Measurements from ENCODE around the gene DDR1. TPM values are rescaled to one million over a fixed set of nuclear protein-coding genes. Genes with fewer than 3 reads are reported as not detected.

The DDR1 gene
- total RNA-seq, 1 experiment from 2014 or later, result 230 TPM

GRCh38 chr6:30855429-30856075 lies 28.8 kb upstream of the DDR1 start:
- ChIA-PET POLR2A (interaction anchor here (0.5 to 0.6 kb wide), 2 partner anchors 10 to 24 kb away, joined by 3 to 4 read pairs; no protein-coding TSS in a partner anchor), CTCF (interaction anchor here (0.6 to 0.9 kb wide), 2 partner anchors 11 to 58 kb away, joined by 3 to 4 read pairs; no protein-coding TSS in a partner anchor)
- Mint-ChIP-seq H3K36me3 (peaks cover 54% of the 10 kb centered on the region), H3K4me3 (no peak overlapping the region), H3K4me1 (peaks cover 12% of the 10 kb centered on the region), H3K9me3 (peaks cover 80% of the 10 kb centered on the region), H3K27ac (no peak overlapping the region; the same call in 1 of the 2 replicates), H3K27me3 (ENCODE audit: low read depth) (peaks cover 22% of the 10 kb centered on the region)
- no peak for ATAC-seq
- TF ChIP-seq EMX1 (CRISPR knock-in tag; IDR thresholded peaks at IDR 0.05) (no peak), USF2 (CRISPR knock-in tag; IDR thresholded peaks at IDR 0.05) (no peak), NFATC4 (CRISPR knock-in tag; IDR thresholded peaks at IDR 0.05) (no peak), FOXK1 (CRISPR knock-in tag; IDR thresholded peaks at IDR 0.05) (no peak), MYBL2 (CRISPR knock-in tag; IDR thresholded peaks at IDR 0.05) (no peak), ATF3 (CRISPR knock-in tag; conservative IDR thresholded peaks at IDR 0.05) (no peak), JAZF1 (CRISPR knock-in tag; IDR thresholded peaks at IDR 0.05) (no peak)
- TF ChIP-seq, protein P1, sequence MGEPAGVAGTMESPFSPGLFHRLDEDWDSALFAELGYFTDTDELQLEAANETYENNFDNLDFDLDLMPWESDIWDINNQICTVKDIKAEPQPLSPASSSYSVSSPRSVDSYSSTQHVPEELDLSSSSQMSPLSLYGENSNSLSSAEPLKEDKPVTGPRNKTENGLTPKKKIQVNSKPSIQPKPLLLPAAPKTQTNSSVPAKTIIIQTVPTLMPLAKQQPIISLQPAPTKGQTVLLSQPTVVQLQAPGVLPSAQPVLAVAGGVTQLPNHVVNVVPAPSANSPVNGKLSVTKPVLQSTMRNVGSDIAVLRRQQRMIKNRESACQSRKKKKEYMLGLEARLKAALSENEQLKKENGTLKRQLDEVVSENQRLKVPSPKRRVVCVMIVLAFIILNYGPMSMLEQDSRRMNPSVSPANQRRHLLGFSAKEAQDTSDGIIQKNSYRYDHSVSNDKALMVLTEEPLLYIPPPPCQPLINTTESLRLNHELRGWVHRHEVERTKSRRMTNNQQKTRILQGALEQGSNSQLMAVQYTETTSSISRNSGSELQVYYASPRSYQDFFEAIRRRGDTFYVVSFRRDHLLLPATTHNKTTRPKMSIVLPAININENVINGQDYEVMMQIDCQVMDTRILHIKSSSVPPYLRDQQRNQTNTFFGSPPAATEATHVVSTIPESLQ (CRISPR knock-in tag; IDR thresholded peaks at IDR 0.05), result no peak
- TF ChIP-seq, protein P2, sequence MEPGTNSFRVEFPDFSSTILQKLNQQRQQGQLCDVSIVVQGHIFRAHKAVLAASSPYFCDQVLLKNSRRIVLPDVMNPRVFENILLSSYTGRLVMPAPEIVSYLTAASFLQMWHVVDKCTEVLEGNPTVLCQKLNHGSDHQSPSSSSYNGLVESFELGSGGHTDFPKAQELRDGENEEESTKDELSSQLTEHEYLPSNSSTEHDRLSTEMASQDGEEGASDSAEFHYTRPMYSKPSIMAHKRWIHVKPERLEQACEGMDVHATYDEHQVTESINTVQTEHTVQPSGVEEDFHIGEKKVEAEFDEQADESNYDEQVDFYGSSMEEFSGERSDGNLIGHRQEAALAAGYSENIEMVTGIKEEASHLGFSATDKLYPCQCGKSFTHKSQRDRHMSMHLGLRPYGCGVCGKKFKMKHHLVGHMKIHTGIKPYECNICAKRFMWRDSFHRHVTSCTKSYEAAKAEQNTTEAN (CRISPR knock-in tag; IDR thresholded peaks at IDR 0.05), result no peak
- TF ChIP-seq, protein P3, sequence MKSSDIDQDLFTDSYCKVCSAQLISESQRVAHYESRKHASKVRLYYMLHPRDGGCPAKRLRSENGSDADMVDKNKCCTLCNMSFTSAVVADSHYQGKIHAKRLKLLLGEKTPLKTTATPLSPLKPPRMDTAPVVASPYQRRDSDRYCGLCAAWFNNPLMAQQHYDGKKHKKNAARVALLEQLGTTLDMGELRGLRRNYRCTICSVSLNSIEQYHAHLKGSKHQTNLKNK (CRISPR knock-in tag; IDR thresholded peaks at IDR 0.05), result no peak
- no peak for DNase-seq (ENCODE audit: low spot score)

- DNase-seq (ENCODE audit: low spot score) (no peak), ATAC-seq (no peak)
- Mint-ChIP-seq H3K4me1 (peaks cover 12% of the 10 kb centered on the region), H3K4me3 (no peak overlapping the region), H3K36me3 (peaks cover 47% of the 10 kb centered on the region), H3K9me3 (peaks cover 80% of the 10 kb centered on the region), H3K27ac (no peak overlapping the region), H3K27me3 (ENCODE audit: low read depth) (peaks cover 30% of the 10 kb centered on the region)
- POLR2A ChIA-PET, result interaction anchor here (1.1 kb wide), 1 partner anchor 23 kb away, joined by 6 read pairs; no protein-coding TSS in a partner anchor
- CTCF ChIA-PET, result interaction anchor here (1.2 kb wide), 1 partner anchor 13 kb away, joined by 3 read pairs; no protein-coding TSS in a partner anchor
- no peak for TF ChIP-seq ZNF232 (CRISPR knock-in tag; IDR thresholded peaks at IDR 0.05)
- TF ChIP-seq, protein P4, sequence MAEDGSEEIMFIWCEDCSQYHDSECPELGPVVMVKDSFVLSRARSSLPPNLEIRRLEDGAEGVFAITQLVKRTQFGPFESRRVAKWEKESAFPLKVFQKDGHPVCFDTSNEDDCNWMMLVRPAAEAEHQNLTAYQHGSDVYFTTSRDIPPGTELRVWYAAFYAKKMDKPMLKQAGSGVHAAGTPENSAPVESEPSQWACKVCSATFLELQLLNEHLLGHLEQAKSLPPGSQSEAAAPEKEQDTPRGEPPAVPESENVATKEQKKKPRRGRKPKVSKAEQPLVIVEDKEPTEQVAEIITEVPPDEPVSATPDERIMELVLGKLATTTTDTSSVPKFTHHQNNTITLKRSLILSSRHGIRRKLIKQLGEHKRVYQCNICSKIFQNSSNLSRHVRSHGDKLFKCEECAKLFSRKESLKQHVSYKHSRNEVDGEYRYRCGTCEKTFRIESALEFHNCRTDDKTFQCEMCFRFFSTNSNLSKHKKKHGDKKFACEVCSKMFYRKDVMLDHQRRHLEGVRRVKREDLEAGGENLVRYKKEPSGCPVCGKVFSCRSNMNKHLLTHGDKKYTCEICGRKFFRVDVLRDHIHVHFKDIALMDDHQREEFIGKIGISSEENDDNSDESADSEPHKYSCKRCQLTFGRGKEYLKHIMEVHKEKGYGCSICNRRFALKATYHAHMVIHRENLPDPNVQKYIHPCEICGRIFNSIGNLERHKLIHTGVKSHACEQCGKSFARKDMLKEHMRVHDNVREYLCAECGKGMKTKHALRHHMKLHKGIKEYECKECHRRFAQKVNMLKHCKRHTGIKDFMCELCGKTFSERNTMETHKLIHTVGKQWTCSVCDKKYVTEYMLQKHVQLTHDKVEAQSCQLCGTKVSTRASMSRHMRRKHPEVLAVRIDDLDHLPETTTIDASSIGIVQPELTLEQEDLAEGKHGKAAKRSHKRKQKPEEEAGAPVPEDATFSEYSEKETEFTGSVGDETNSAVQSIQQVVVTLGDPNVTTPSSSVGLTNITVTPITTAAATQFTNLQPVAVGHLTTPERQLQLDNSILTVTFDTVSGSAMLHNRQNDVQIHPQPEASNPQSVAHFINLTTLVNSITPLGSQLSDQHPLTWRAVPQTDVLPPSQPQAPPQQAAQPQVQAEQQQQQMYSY (CRISPR knock-in tag; IDR thresholded peaks at IDR 0.05), result no peak
- no peak for TF ChIP-seq FOXK1 (CRISPR knock-in tag; IDR thresholded peaks at IDR 0.05)
- TF ChIP-seq, protein P5, sequence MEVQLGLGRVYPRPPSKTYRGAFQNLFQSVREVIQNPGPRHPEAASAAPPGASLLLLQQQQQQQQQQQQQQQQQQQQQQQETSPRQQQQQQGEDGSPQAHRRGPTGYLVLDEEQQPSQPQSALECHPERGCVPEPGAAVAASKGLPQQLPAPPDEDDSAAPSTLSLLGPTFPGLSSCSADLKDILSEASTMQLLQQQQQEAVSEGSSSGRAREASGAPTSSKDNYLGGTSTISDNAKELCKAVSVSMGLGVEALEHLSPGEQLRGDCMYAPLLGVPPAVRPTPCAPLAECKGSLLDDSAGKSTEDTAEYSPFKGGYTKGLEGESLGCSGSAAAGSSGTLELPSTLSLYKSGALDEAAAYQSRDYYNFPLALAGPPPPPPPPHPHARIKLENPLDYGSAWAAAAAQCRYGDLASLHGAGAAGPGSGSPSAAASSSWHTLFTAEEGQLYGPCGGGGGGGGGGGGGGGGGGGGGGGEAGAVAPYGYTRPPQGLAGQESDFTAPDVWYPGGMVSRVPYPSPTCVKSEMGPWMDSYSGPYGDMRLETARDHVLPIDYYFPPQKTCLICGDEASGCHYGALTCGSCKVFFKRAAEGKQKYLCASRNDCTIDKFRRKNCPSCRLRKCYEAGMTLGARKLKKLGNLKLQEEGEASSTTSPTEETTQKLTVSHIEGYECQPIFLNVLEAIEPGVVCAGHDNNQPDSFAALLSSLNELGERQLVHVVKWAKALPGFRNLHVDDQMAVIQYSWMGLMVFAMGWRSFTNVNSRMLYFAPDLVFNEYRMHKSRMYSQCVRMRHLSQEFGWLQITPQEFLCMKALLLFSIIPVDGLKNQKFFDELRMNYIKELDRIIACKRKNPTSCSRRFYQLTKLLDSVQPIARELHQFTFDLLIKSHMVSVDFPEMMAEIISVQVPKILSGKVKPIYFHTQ (CRISPR knock-in tag; IDR thresholded peaks at IDR 0.05), result no peak
- TF ChIP-seq CREB1 (CRISPR knock-in tag; IDR thresholded peaks at IDR 0.05), result no peak
- no peak for TF ChIP-seq SMAD3 (CRISPR knock-in tag; IDR thresholded peaks at IDR 0.05; ENCODE audit: borderline replicate concordance)
- TF ChIP-seq NFATC4 (CRISPR knock-in tag; IDR thresholded peaks at IDR 0.05), result no peak
- TF ChIP-seq, protein P6, sequence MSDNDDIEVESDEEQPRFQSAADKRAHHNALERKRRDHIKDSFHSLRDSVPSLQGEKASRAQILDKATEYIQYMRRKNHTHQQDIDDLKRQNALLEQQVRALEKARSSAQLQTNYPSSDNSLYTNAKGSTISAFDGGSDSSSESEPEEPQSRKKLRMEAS (CRISPR knock-in tag; IDR thresholded peaks at IDR 0.05), result no peak
- TF ChIP-seq ARID4B (CRISPR knock-in tag; IDR thresholded peaks at IDR 0.05; ENCODE audit: borderline replicate concordance), result no peak
These were observed 27.2 kb upstream of the DDR1 start for GRCh38 chr6:30857112-30857511.
